Osteoblast (primary cell): ENCODE data around the gene BATF2. TPM values are rescaled to one million over a fixed set of nuclear protein-coding genes. Genes with fewer than 3 reads are reported as not detected.
A peak's percentile ranks its signal among the peaks of the same experiment; 100 is the strongest.

Experiments used
- DNase-seq: peaks from one replicate; pipeline ENCODE4 v3.0.0; 2011; ENCODE audit warnings: low spot score, mixed read lengths; ENCODE audit not compliant: insufficient read length; ENCODE audit errors: missing footprints
- H2AFZ ChIP-seq: 2 replicates; pipeline ENCODE4 v1.6.0; 2011; ENCODE audit warnings: mild to moderate bottlenecking, low read length
- H3K27ac ChIP-seq: 2 replicates; pipeline ENCODE4 v1.5.1; 2011; ENCODE audit warnings: mild to moderate bottlenecking, low read depth, low read length, moderate library complexity
- H3K27me3 ChIP-seq: 2 replicates; pipeline ENCODE4 v1.6.0; 2012; ENCODE audit warnings: mild to moderate bottlenecking, control low read depth, inconsistent platforms, low read length, moderate library complexity; ENCODE audit not compliant: insufficient read depth
- H3K36me3 ChIP-seq: 2 replicates; pipeline ENCODE4 v1.5.1; 2011; ENCODE audit warnings: mild to moderate bottlenecking, low read length, control low read depth, moderate library complexity; ENCODE audit not compliant: insufficient read depth
- H3K4me1 ChIP-seq: 2 replicates; pipeline ENCODE4 v1.5.1; 2011; ENCODE audit warnings: mild to moderate bottlenecking, low read length, control low read depth, moderate library complexity; ENCODE audit not compliant: insufficient read depth
- H3K4me2 ChIP-seq: 2 replicates; pipeline ENCODE4 v1.6.0; 2011; ENCODE audit warnings: mild to moderate bottlenecking, low read length; ENCODE audit not compliant: insufficient read depth
- H3K4me3 ChIP-seq: fragments of 200-600 bp; sonication (generic); 3 replicates; pipeline ENCODE4 v1.5.1; 2012; ENCODE audit warnings: mild to moderate bottlenecking, low read length, inconsistent platforms; ENCODE audit not compliant: insufficient read depth
- H3K79me2 ChIP-seq: 2 replicates; pipeline ENCODE4 v1.6.0; 2012; ENCODE audit warnings: mild to moderate bottlenecking, low read length, control low read depth, inconsistent platforms; ENCODE audit not compliant: insufficient read depth
- H3K9me3 ChIP-seq: 2 replicates; pipeline ENCODE4 v1.5.1; 2011; ENCODE audit warnings: low read depth, low read length, control low read depth
- H4K20me1 ChIP-seq: 2 replicates; pipeline ENCODE4 v1.6.0; 2012; ENCODE audit warnings: mild to moderate bottlenecking, low read length, control low read depth; ENCODE audit not compliant: insufficient read depth
- total RNA-seq: library from RNA; depleted of rRNA; stranded (reverse); fragments of >200 nt; gene quantifications from 2 replicates; pipeline ENCODE4 v1.2.3, GENCODE V29; 2012
- TF ChIP-seq, protein P1 (sequence below): IDR thresholded peaks from 2 replicates; pipeline ENCODE4 v1.5.1; 2011; ENCODE audit warnings: mild to moderate bottlenecking, low read depth, low read length, moderate library complexity; ENCODE audit errors: extremely low read depth

BATF2 gene
- total RNA-seq, 1 donor, result 1.4 TPM

GRCh38 chr11:65003282-65003681 lies 6.5 kb upstream of the BATF2 start:
- H3K27me3 ChIP-seq, result no peaks in the 10 kb centered on the region
- H2AFZ ChIP-seq, result no peak overlapping the region
- no peaks in the 10 kb centered on the region for H3K9me3 ChIP-seq
- TF ChIP-seq, protein P1, sequence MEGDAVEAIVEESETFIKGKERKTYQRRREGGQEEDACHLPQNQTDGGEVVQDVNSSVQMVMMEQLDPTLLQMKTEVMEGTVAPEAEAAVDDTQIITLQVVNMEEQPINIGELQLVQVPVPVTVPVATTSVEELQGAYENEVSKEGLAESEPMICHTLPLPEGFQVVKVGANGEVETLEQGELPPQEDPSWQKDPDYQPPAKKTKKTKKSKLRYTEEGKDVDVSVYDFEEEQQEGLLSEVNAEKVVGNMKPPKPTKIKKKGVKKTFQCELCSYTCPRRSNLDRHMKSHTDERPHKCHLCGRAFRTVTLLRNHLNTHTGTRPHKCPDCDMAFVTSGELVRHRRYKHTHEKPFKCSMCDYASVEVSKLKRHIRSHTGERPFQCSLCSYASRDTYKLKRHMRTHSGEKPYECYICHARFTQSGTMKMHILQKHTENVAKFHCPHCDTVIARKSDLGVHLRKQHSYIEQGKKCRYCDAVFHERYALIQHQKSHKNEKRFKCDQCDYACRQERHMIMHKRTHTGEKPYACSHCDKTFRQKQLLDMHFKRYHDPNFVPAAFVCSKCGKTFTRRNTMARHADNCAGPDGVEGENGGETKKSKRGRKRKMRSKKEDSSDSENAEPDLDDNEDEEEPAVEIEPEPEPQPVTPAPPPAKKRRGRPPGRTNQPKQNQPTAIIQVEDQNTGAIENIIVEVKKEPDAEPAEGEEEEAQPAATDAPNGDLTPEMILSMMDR, result no peak
- no peak overlapping the region for H3K27ac ChIP-seq
- H3K4me2 ChIP-seq, result no peak overlapping the region
- DNase-seq, result peak; percentile 86
- H3K4me1 ChIP-seq, result peaks cover 13% of the 10 kb centered on the region
- H3K36me3 ChIP-seq, result no peaks in the 10 kb centered on the region
- no peaks in the 10 kb centered on the region for H3K79me2 ChIP-seq
- H4K20me1 ChIP-seq, result no peaks in the 10 kb centered on the region
- no peak overlapping the region for H3K4me3 ChIP-seq

DNA sequence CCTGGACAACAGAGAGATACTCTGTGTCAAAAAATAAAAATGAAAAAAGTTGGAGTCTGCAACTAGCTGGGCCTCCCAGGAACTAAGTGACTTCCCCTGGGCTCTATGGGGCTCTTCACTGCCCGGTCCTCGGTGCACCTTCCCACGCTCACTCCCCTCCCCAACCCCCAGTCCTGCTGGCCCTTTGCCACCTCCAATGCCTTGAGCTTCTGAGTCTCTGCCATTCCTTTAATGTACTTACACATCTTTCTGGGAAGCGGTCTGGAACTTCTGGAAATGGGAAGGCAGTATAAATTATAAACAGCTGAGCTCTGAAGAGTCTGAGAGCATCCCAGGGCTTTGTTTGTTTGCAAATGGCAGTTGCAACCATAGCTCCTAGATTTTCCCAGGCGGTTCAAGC lies 5.9 kb upstream of the BATF2 start:
- Histone ChIP-seq H3K27ac (no peak overlapping the region), H3K4me3 (no peak overlapping the region), H3K27me3 (no peaks in the 10 kb centered on the region), H2AFZ (no peak overlapping the region), H3K4me1 (peaks cover 12% of the 10 kb centered on the region), H4K20me1 (no peaks in the 10 kb centered on the region), H3K79me2 (no peaks in the 10 kb centered on the region), H3K36me3 (no peaks in the 10 kb centered on the region), H3K4me2 (no peak overlapping the region), H3K9me3 (no peaks in the 10 kb centered on the region)
- DNase-seq, result no peak
- TF ChIP-seq, protein P1, result no peak

GRCh38 chr11:64999478-64999877 lies 2.7 kb upstream of the BATF2 start:
- no peaks in the 10 kb centered on the region for H3K27me3 ChIP-seq
- H4K20me1 ChIP-seq, result no peaks in the 10 kb centered on the region
- H3K4me2 ChIP-seq, result no peak overlapping the region
- DNase-seq, result no peak
- H2AFZ ChIP-seq, result no peak overlapping the region
- TF ChIP-seq, protein P1, result no peak
- H3K79me2 ChIP-seq, result no peaks in the 10 kb centered on the region
- no peaks in the 10 kb centered on the region for H3K9me3 ChIP-seq
- H3K4me3 ChIP-seq, result no peak overlapping the region
- no peak overlapping the region for H3K27ac ChIP-seq
- H3K4me1 ChIP-seq, result peaks cover 9% of the 10 kb centered on the region
- H3K36me3 ChIP-seq, result no peaks in the 10 kb centered on the region

DNA sequence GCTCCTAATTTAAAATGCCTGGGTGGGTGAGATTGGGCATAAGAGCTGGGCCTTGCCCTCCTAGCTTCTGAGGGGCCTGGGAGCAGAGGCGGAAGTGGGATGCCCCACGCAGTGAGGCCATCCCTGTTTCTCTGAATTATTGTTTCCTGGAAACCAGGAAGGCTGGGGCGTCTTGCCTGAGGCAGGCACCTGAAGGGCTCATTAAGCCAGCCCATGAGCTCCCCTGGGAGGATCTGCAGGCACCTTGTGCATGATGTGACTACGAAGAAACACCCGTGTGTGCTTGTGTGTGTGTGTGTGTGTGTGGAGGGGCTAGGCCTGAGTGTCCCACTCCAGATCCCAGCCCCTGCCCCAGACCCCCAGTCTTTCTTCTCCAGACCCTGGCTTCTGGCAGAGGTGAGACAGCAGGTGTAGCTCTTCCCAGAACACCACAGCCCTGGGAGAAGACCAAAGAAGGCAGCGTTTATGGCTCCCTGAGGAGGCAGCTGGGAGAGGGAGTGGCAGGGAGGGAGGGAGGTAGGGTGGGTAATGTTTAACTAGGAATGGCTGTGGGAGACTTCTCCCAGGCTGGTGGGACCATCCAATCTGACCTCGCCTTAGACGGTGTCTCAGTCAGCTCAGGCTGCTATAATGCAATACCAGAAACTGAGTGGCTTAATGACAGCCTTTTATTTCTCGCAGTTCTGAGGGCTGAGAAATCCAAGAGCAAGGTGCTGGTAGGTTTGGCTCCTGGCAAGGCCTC lies 2.1 kb upstream of the BATF2 start:
- DNase-seq, result no peak
- no peaks in the 10 kb centered on the region for H3K79me2 ChIP-seq
- TF ChIP-seq, protein P1, result no peak
- H4K20me1 ChIP-seq, result no peaks in the 10 kb centered on the region
- no peaks in the 10 kb centered on the region for H3K27me3 ChIP-seq
- H3K4me1 ChIP-seq, result peaks cover 9% of the 10 kb centered on the region
- no peaks in the 10 kb centered on the region for H3K36me3 ChIP-seq
- no peak overlapping the region for H2AFZ ChIP-seq
- H3K27ac ChIP-seq, result no peak overlapping the region
- no peak overlapping the region for H3K4me2 ChIP-seq
- no peaks in the 10 kb centered on the region for H3K9me3 ChIP-seq
- H3K4me3 ChIP-seq, result no peak overlapping the region
